NK-92 (cell line): ENCODE data around the gene CUL5.
A peak's percentile ranks its signal among the peaks of the same experiment; 100 is the strongest.

Experiments used
- DNase-seq: peaks from one replicate; lab custom pipeline; 2025; ENCODE audit not compliant: unreplicated experiment; lab: John Stamatoyannopoulos, UW

CUL5 gene

DNA sequence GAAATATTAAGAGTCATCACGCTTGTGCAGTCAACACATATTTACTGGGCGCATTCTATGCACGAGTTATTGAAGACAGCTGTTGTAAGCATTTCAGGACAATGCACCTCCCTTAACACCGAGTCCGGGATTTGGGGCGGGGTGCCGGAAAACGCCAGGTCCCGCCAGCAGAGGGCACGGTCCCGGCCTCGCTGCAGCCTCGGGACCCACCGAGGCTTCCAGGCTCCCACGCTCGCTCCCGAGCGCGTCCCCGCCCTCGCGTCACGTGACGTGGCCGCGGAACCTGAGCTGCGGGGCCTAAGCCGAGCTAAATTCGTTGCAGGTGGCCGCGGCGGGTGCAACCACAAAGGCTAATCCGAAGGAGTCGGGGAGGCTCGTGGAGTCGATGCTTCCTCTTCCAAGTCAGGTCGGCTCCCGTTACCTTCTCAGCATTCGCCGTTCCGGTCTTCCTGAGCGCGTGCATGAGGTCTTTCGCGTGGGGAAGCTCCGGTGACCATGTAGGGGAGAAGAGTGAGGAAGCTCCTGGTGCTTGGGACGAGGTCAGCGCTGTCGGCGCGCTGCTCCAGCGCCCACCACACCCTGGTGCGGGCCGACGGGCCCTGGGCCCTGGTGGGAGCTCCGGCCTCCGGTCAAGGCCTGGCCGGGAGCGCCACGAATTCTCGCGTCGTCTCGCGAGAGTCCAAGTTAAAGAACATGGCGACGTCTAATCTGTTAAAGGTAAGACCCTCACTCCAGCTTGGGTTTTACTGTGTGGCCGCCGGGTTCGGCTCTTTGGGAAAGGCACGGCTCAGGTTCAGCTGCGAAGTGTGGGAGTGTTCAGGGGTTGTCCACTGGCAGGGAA is at the start of gene CUL5:
TSS of gene CUL5 (plus strand) at position 243 of the 841 bp plus-strand sequence. CDS start at position 694, 451 bp downstream.
- peak; percentile 39 for DNase-seq

DNA sequence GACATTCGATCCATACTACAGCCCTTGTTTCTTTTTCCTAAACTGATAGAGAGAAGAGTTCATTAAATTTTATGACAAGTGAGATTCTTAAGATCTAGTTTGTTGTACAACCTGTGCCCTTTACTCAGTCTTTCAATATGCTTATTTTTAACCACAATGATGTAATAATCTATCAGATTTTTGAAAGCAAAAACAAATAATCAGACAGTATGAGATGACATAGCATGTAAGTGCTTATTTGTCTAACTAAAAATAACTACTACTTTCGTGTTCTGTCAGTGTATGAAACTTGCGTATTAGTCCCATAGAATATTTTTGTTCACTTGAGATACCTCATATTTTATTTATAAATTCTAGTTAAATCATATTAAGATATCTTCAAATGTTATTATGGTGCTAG is 47.2 kb upstream of the CUL5 start:
- no peak for DNase-seq

DNA sequence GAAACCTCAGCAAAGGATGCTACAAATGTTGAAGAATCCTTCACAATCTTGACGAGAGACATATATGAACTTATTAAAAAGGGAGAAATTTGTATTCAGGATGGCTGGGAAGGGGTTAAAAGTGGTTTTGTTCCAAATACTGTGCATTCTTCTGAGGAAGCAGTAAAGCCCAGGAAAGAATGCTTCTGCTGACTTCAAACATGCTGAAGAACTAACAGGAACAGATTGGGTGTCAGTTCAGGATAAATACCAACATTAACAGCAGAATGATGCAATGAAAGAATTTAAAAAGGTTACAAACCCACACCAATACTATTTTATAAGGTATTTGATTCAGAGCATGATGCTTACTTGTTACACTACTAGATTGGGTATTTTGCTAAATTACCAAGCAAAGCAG is 46.5 kb upstream of the CUL5 start:
- DNase-seq: no peak

DNA sequence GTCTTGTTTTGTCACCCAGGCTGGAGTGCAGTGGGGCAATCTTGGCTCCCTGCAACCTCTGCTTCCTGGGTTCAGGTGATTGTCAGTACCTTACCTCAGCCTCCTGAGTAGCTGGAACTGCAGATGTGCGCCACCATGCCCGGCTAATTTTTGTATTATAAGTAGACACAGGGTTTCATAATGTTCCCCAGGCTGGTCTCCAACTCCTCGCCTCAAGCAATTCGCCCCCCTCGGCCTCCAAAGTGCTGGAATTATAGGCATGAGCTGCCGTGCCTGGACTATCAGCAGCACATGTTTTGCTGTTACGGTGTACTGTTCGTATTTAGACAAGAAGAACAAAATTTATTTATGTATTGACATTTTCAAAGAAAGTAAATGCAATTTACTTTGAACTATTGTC is 45.6 kb upstream of the CUL5 start:
- no peak for DNase-seq

DNA sequence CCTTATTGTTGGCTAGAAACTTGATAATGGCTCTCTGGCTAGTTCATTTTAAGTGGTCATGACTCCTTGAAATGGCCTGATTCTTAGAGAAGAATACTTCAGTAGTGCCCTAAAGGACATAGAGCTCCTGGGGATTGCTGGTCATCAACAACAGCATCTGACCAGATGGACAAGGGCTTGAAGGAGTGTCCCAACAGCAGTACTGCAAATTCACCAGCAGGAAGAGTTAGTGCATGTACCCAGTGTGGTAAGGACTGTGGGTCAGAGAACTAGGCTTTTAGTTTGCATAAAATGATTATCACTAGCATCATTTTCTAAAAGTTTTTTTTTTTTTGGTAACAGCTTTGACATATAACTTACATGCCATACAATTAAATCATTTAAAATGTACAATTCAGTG is 39.5 kb upstream of the CUL5 start:
- no peak for DNase-seq

DNA sequence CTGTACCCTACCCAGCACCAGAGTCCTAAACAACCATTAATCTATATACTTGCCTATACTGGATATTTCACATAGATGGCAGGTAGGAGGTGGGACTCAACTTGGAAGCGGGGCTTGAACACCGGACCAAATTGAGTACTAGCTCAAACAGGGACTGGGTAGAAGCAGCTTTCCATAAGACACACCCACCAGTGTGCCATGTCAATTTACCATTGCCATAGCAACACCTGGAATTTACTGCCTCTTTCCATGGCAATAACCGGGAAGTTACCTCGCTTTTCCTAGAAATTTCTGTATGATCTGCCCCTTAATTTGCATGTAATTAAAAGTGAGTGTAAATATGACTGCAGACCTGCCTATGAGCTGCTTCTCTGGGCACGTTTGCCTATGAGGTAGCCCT is 38.6 kb upstream of the CUL5 start:
- DNase-seq: no peak

DNA sequence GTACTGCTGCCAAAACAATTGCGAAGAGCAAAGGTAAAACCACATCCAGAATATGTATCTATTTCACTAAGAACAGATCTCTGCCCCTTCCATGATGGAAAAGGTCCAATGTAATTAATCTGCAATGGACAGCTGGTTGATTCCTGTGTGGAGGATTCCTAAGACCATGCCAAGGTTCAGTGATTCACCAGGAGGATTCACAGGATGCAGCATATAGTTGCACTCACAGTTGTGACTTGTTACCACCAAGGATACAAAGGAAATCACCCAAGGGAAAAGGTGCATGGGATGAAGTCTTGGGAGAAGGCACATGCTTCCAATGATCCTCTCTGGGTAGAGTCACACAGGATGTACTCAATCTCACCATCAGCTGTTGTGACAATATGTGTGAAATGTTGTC is 35.1 kb upstream of the CUL5 start:
- DNase-seq: no peak

DNA sequence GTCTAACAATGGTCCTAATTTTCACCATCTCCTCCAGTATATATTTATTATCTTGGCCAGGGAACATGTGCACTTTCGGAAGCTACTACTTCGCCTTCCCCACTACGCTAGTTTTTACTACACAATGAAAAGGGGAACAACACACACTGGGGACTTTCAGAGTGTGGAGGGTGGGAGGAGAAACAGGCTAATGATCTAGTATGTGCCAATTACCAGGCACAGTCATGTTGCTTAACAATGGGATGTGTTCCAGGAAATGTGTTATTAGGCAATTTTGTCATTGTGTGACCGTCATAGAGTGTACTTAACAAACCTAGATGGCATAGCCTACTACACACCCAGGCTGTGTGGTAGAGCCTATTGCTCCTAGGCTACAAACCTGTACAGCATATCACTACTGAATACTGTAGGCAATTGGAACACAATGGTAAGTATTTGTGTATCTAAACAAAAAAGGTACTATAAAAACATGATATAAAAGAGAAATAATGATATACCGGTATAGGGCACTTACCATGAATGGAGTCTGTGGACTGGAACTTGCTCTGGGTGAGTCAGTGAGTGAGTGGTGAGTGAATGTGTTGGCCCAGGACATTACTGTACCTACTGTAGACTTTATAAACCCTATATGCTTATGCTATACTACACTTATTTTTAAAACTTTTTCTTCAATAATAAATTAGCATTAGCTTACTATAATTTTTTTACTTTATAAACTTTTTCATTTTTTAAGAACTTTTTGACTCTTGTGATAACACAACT is 20.1 kb upstream of the CUL5 start:
- no peak for DNase-seq

DNA sequence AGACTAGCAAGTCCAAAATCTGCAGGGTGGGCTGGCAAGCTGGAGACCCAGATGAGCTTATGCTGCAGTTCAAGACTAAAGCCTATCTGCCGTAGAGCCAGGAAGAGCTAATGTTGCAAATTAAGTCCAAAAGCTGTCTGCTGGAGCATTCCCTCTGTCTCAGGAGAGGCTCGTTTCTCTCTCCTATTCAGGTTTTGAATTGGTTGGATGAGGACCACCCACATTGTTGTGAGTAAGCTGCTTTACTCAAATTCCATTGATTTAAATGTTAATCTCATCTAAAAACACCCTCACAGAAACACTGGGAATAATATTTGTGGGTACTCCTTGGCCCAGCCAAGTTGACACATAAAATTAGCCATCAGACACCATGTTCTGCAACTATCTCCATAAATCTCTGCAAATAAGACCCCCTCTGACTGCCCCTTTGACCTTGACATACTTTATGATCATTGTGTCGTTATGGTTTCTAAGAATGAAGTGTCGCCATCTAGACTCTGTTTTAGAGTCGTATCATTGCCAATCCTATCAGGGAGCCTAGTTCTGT is 16.8 kb upstream of the CUL5 start:
- DNase-seq: no peak

DNA sequence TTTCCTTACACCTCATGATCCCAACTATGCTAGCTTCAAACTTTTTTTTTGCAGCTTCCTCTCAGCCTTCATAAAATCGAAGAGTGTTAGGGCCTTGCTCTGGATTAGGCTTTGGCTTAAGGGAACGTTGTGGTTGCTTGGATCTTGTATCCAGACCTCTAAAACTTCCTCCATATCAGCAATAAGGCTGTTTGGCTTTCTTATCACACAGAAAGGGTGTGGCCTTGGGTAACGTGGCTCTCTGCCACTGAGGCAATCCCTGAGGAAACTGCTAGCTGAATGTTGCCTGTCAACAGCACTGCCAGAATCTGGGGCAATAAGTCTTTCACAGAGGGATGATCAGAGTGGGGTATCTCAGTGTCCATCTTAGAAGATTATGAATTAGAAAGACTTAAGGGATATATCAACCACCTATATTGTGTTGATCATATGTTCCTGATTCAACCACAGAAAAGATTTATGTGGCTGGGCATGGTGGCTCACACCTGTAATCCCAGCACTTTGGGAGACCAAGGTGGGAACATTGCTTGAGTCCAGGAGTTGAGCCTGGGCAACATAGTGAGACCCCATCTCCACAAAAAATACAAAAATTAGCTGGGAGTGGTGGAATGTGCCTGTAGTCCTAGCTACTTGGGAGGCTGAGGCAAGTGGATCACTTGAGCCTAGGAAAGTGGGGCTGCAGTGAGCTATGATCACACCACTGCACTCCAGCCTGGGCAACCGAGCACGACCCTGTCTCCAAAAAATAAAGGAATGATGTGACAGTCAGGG is 12.5 kb upstream of the CUL5 start:
- DNase-seq: no peak

DNA sequence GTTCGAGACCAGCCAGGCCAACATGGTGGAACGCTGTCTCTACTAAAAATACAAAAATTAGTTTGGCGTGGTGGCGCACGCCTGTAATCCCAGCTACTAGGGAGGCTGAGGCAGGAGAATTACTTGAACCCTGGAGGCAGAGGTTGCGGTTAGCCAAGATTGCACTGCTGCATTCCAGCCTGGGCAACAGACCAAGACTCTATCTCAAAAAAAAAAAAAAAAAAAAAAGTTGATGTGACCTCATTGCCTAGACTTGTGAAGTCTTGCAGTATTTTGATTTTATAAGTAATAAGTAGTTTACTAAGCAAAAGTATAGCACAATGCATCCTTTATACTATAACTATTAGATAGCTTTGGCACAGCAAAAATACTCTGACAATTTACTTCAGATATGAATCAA is 9.9 kb upstream of the CUL5 start:
- DNase-seq: no peak

DNA sequence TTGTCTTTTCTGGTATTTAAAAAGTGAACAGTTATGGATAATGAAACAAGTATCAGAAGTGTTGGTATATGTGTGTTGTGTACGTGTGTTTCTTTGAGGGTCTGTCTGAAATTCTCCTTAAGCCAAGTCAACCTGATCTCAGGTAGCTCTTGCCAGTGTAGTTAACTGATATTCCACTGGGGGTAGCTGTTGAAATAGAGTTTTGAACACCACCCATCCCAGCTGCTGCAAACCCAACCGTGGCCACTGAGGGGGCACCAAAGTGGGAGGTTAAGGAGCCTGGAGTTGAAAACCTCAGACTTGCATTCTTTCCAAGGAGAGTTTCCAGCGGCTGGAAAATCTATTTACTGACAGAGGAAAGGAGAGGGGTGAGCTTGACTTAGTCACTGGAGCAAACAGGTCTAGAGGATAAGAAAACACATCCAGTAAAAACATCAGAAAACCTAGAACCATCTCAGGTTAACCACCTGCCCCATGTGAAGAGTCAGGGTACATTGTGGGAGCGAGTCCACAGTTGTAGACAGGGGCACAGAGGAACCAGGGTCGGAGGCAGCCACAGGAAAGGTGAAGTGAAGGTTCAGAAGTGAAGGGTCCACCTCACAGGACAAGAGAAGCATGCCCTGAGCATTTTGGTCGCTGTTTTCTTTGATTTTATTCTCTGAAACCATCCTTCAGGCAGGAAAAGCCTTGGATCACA is 8.8 kb upstream of the CUL5 start:
- no peak for DNase-seq

DNA sequence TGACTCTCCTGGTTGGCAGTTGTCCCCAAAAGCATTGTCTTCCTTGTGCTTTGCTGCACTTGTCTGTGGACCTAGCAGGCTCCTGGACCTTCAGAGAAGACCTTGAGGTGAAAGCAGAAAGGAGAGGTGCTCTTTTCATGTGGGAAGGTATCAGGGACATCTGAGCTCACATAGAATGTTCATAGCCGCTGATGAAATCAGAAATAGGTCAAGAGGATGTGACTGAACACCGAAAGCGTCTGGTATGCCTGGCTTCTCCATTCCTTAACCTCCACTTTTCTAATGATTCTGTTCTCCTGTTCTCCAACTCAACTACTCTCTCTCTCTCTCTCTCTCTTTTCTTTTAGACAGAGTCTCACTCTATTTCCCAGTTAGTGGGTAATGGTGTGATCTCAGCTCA is 6.2 kb upstream of the CUL5 start:
- no peak for DNase-seq

DNA sequence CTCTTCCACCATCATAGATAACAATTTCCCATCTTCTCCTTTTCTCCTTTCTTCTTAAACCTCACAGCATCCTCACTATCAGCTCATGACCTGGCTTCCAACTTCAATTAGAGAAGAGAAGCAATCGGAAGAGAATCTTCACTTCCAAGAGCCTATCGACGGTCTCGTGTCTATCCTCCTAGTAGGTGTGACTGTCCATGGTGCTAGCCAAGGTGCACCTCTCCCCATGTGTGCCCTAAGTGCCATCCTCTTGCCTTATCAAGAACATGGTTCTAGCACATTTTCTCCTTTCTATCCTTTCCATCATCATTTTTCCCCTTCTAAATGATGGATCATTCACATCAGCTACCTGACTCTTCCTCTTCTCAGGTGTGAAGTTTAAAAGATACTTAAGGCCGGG is 5.1 kb upstream of the CUL5 start:
- no peak for DNase-seq

DNA sequence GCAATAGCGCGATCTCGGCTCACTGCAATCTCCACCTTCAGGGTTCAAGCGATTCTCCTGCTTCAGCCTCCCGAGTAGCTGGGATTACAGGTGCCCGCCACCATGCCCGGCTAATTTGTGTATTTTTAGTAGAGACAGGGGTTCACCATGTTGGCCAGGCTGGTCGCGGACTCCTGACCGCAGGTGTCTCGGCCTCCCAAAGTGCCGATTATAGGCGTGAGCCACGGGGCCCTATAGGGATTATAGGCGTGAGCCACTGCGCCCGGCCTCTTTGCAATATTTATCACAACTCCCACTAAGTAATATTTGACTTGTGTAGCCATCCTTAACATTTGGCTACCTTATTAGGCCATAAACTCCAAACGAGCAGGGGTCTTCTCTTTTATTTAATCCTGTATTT is 879 bp upstream of the CUL5 start:
- no peak for DNase-seq

DNA sequence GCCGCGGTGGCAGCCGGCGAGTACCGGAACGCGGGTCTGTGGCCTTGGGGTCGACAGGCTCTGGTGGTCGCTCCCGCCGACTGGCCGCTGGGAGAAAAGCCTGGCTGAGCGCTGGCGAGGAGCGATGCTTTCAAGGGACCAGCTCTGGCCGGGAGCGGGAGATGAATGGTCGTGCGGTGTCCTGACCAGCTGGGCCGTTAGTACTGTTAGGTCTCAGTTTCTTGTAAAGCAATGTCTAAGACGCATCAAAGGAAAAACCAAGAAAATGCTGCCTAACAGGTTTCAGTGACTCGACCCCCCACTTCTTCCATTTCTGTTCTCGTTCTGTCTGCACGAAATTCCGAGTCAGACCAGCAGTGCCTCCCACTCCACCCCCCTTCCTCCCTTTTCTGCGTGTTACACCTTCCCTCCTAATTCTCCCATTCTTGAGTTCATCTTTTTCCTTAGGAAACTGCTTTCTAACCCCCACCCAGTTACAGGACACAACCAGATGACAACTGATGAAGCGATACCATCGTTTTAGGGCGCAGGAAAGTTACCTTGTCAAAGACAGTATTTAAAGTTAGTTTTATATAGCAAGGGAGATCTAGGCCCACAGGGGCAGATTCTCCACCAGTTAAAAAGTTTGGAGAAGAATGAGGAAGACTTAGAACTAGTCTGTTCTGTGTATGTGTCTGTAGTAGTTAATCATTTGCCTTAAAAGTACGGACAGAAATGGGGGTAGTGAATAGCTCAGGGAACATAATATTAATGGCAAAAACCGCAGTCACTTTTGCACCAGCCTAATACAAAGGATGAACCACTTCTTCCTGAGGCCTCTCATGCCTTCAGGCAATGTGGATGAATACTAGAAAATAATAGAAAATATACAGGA is 1.0 kb downstream of the CUL5 start:
- no peak for DNase-seq

DNA sequence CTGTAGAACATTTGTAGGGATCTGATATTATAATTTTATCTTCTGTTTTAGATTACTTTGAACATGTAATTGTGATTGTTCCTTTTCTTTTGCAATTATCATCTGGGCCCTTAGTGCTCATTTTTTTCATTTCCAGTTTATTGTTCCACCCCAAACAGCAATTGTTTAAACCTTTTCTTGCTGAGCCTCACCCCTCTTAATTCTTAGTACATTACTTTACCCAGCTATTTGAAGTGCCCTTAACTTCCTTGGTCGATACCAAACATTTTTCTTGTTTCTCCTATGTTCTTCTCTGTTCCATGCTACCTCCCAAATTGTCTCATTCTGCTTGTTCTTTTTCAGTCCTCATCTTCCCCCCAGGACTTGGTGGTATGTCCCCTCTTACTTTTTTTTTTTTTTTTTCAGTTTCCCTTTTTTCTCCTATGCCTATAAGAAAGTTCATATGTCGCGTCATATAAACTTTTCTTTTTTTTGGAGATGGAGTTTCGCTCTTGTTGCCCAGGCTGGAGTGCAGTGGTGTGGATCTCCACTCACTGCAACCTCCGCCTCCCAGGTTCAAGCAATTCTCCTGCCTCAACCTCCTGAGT is 3.5 kb downstream of the CUL5 start:
- DNase-seq: no peak

DNA sequence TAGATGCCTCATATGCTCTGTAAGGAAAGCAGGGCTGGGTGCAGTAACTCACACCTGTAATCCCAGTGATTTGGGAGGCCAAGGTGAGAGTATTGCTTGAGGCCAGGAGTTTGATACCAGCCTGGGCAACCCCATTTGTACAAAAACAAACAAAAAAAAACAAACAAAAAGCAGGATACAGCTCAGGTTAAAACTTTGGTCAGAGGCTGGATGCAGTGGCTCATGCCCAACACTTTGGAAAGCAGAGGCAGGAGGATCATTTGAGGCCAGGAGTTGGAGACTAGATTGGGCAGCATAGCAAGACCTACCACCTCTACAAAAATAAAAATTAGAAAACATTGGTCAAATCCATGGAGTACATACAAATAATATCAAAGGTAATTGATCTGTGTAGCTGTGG is 7.9 kb downstream of the CUL5 start:
- no peak for DNase-seq

DNA sequence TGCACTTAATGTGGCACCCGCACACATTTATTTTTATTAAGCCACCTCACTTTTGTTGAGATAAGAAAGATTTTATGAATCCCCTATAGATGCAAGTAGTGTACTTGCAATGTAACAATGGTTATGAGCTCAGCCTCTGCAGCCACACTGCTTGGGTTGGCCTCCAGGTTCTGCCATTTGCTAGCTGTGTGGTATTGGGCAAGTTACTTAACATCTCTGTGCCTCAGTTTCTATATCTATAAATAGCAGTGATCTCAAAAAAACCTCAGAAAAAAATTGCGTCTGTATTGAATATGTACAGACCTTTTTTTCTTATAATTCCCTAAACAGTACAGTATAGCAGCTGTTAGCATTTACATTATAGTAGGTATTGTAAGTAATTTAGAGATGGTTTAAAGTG is 10.0 kb downstream of the CUL5 start:
- DNase-seq: no peak
